COLO829 (cell line): ENCODE results near the gene ANKRD16.
"Not testable (repeated sequence)": the region's sequence is repeated elsewhere in the genome, so short reads cannot be mapped to it uniquely, and the experiment has no call there.

Experiments
- DNase-seq: peaks from one replicate; pipeline ENCODE4 v3.0.0; 2012; ENCODE audit warnings: low spot score

Gene ANKRD16

GRCh38 chr10:5903563-5903962 lies 13.9 kb upstream of the ANKRD16 start:
- DNase-seq = no peak

- DNase-seq = no peak
Measured at GRCh38 chr10:5902511-5903274, 13.0 kb upstream of the ANKRD16 start.

- no peak for DNase-seq
Measured at GRCh38 chr10:5900247-5900646, 10.6 kb upstream of the ANKRD16 start.

- no peak for DNase-seq
Measured at GRCh38 chr10:5898163-5898562, 8.5 kb upstream of the ANKRD16 start.

GRCh38 chr10:5897504-5897903 lies 7.8 kb upstream of the ANKRD16 start:
- DNase-seq = no peak

- no peak for DNase-seq
Measured at GRCh38 chr10:5897053-5897340, 7.3 kb upstream of the ANKRD16 start.

- no peak for DNase-seq
Measured at GRCh38 chr10:5896208-5897052, 6.7 kb upstream of the ANKRD16 start.

- no peak for DNase-seq
Measured at GRCh38 chr10:5895804-5896203, 6.1 kb upstream of the ANKRD16 start.

- DNase-seq = no peak
Measured at GRCh38 chr10:5895365-5895764, 5.7 kb upstream of the ANKRD16 start.

GRCh38 chr10:5894873-5895272 lies 5.2 kb upstream of the ANKRD16 start:
- no peak for DNase-seq

GRCh38 chr10:5894403-5894802 lies 4.7 kb upstream of the ANKRD16 start:
- DNase-seq = no peak

GRCh38 chr10:5893321-5893720 lies 3.6 kb upstream of the ANKRD16 start:
- DNase-seq = no peak

- DNase-seq = no peak
Measured at GRCh38 chr10:5892007-5892406, 2.3 kb upstream of the ANKRD16 start.

GRCh38 chr10:5891009-5891408 lies 1.3 kb upstream of the ANKRD16 start:
- DNase-seq = no peak

GRCh38 chr10:5890452-5890915 lies 791 bp upstream of the ANKRD16 start:
- no peak for DNase-seq

- no peak for DNase-seq
Measured at GRCh38 chr10:5888843-5889623, 660 bp downstream of the ANKRD16 start.

GRCh38 chr10:5888351-5888750 lies 1.3 kb downstream of the ANKRD16 start:
- DNase-seq = no peak

GRCh38 chr10:5887641-5888040 lies 2.1 kb downstream of the ANKRD16 start:
- no peak for DNase-seq

- DNase-seq = no peak
Measured at GRCh38 chr10:5887029-5887428, 2.7 kb downstream of the ANKRD16 start.

- no peak for DNase-seq
Measured at GRCh38 chr10:5885619-5886018, 4.1 kb downstream of the ANKRD16 start.

- no peak for DNase-seq
Measured at GRCh38 chr10:5882961-5883360, 6.7 kb downstream of the ANKRD16 start.

- DNase-seq = not testable (repeated sequence)
Measured at GRCh38 chr10:5877041-5877440, 12.7 kb downstream of the ANKRD16 start.
